ENCODE measurements around the gene USP33.

DNA sequence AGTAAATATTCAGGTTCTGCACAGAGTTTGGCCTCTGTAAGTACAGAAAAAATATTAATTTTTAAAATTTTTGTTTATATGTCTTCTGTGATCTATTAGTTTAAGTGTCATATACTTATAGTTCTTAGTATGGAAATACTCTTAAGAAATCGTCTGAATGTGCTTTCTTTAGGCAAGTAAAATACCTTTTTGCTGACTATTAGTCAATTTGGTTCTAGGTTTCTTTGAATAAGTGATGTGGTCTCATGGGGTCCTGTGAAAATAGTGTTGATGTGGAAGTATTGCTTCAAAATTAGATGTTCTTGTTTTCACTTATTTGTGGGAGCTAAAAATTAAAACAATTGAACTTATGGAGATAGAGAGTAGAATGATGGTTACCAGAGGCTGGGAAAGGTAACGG lies 43.7 kb upstream of the USP33 start:
- TF ChIP-seq POLR2A (IDR thresholded peaks at IDR 0.05), result no peak
- TF ChIP-seq, protein P1, sequence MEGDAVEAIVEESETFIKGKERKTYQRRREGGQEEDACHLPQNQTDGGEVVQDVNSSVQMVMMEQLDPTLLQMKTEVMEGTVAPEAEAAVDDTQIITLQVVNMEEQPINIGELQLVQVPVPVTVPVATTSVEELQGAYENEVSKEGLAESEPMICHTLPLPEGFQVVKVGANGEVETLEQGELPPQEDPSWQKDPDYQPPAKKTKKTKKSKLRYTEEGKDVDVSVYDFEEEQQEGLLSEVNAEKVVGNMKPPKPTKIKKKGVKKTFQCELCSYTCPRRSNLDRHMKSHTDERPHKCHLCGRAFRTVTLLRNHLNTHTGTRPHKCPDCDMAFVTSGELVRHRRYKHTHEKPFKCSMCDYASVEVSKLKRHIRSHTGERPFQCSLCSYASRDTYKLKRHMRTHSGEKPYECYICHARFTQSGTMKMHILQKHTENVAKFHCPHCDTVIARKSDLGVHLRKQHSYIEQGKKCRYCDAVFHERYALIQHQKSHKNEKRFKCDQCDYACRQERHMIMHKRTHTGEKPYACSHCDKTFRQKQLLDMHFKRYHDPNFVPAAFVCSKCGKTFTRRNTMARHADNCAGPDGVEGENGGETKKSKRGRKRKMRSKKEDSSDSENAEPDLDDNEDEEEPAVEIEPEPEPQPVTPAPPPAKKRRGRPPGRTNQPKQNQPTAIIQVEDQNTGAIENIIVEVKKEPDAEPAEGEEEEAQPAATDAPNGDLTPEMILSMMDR (IDR thresholded peaks at IDR 0.05), result no peak
- TF ChIP-seq EP300 (IDR thresholded peaks at IDR 0.05), result no peak
